ENCODE measurements around the gene KDM6B.

The KDM6B gene

GRCh38 chr17:7833795-7834541, at the start of gene KDM6B:
KDM6B (plus strand) TSS chr17:7834217; CDS start chr17:7845555, 11,338 bp downstream.
- no peak for TF ChIP-seq CTCF (conservative IDR thresholded peaks at IDR 0.05; ENCODE audit: low read length)
- DNase-seq (ENCODE audit: low read depth): peak; percentile 88
- H3K4me3 ChIP-seq (ENCODE audit: low read length): peak within 1 kb of the TSS; percentile 90

- TF ChIP-seq CTCF (conservative IDR thresholded peaks at IDR 0.05; ENCODE audit: low read length): no peak
- DNase-seq (ENCODE audit: low read depth): no peak
- no peak overlapping the region for H3K4me3 ChIP-seq (ENCODE audit: low read length)
These were observed 47.2 kb upstream of the KDM6B start for GRCh38 chr17:7786866-7787265.

- no peak for TF ChIP-seq CTCF (conservative IDR thresholded peaks at IDR 0.05; ENCODE audit: low read length)
- no peak overlapping the region for H3K4me3 ChIP-seq (ENCODE audit: low read length)
- no peak for DNase-seq (ENCODE audit: low read depth)
These were observed 44.9 kb upstream of the KDM6B start for GRCh38 chr17:7789131-7789530.

GRCh38 chr17:7790150-7790549, 43.9 kb upstream of the KDM6B start:
- no peak for TF ChIP-seq CTCF (conservative IDR thresholded peaks at IDR 0.05; ENCODE audit: low read length)
- H3K4me3 ChIP-seq (ENCODE audit: low read length): no peak overlapping the region
- no peak for DNase-seq (ENCODE audit: low read depth)

- no peak for DNase-seq (ENCODE audit: low read depth)
- TF ChIP-seq CTCF (conservative IDR thresholded peaks at IDR 0.05; ENCODE audit: low read length): no peak
- no peak overlapping the region for H3K4me3 ChIP-seq (ENCODE audit: low read length)
These were observed 41.4 kb upstream of the KDM6B start for GRCh38 chr17:7792611-7793010.

GRCh38 chr17:7794075-7794663, 39.8 kb upstream of the KDM6B start:
- H3K4me3 ChIP-seq (ENCODE audit: low read length): no peak overlapping the region
- TF ChIP-seq CTCF (conservative IDR thresholded peaks at IDR 0.05; ENCODE audit: low read length): no peak
- DNase-seq (ENCODE audit: low read depth): no peak

GRCh38 chr17:7797976-7798375, 36.0 kb upstream of the KDM6B start:
- H3K4me3 ChIP-seq (ENCODE audit: low read length): no peak overlapping the region
- no peak for DNase-seq (ENCODE audit: low read depth)
- TF ChIP-seq CTCF (conservative IDR thresholded peaks at IDR 0.05; ENCODE audit: low read length): no peak

All from AG10803 (cell line).